Neural crest cell (in vitro differentiated cells): ENCODE measurements around the gene GPR18. TPM values are rescaled to one million over a fixed set of nuclear protein-coding genes. Genes with fewer than 3 reads are reported as not detected.
"Not testable (repeated sequence)": the region's sequence is repeated elsewhere in the genome, so short reads cannot be mapped to it uniquely, and the experiment has no call there.

ENCODE experiments used
- DNase-seq: peaks from one replicate; pipeline ENCODE4 v3.0.0; 2021; ENCODE audit warnings: low read depth, mixed read lengths, low spot score
- H3K27ac Mint-ChIP-seq: one replicate; pipeline ENCODE4 v1.8.0; 2021; ENCODE audit warnings: mild to moderate bottlenecking, mixed read lengths; ENCODE audit not compliant: unreplicated experiment
- H3K27me3 Mint-ChIP-seq: 2 replicates; pipeline ENCODE4 v1.8.0; 2021; ENCODE audit warnings: low read depth, mild to moderate bottlenecking, mixed read lengths
- H3K36me3 Mint-ChIP-seq: 2 replicates; pipeline ENCODE4 v1.8.0; 2021; ENCODE audit warnings: low read depth, mild to moderate bottlenecking, mixed read lengths
- H3K4me1 Mint-ChIP-seq: 2 replicates; pipeline ENCODE4 v1.8.0; 2021; ENCODE audit warnings: mixed read lengths
- H3K4me3 Mint-ChIP-seq: one replicate; pipeline ENCODE4 v1.8.0; 2021; ENCODE audit warnings: mild to moderate bottlenecking, mixed read lengths
- H3K9me3 Mint-ChIP-seq: 2 replicates; pipeline ENCODE4 v1.8.0; 2021; ENCODE audit warnings: mixed read lengths
- total RNA-seq: library from RNA; stranded (reverse); gene quantifications from 2 replicates; pipeline ENCODE4 v1.2.1, GENCODE V29; 2021
- TF ChIP-seq, protein P1 (sequence below): fragments of 200-600 bp; sonication (generic); conservative IDR thresholded peaks from 2 replicates; pipeline ENCODE4 v1.5.0; 2021; ENCODE audit warnings: antibody characterized with exemption, mild to moderate bottlenecking

The GPR18 gene
- total RNA-seq, 1 donor from 2014 or later = not detected

DNA sequence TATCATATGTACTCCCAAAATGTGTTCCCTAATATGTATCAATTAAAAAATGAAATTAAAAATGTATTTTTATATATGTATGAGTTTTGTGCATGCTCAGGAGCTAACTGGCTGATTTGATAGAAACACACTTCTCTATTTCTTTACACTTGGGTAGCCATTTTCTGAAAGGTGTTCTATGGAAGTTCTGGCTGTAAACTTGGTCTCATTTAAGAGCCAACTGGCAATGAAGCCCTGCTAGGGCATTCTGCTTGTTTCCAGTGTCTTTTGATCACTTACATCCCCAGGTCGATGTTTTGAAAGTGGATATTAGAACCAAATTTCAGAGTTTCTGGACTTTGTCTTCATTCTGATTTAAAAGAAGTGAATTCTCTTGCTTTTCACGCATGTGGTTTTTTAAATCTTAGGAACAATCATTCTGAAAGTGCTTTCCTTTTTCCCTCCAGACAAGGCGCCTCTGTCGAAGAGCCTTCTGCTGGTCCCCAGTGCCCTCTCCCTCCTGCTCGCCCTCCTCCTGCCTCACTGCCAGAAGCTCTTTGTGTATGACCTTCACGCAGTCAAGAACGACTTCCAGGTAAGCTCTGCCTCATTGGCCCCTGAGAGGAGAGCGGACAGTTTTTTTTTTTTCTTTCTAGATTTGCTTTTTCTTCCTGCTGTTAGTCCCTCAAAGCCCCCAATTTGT lies 20.1 kb downstream of the GPR18 start:
- no peaks in the 10 kb centered on the region for H3K27me3 Mint-ChIP-seq
- H3K4me3 Mint-ChIP-seq = no peak overlapping the region
- no peak overlapping the region for H3K27ac Mint-ChIP-seq

GRCh38 chr13:99231721-99232120 lies 26.5 kb downstream of the GPR18 start:
- H3K27ac Mint-ChIP-seq = no peak overlapping the region
- peaks cover 2% of the 10 kb centered on the region for H3K36me3 Mint-ChIP-seq
- no peak for DNase-seq
- H3K4me1 Mint-ChIP-seq = peaks cover 22% of the 10 kb centered on the region
- H3K9me3 Mint-ChIP-seq = no peaks in the 10 kb centered on the region
- no peak overlapping the region for H3K4me3 Mint-ChIP-seq
- TF ChIP-seq, protein P1, sequence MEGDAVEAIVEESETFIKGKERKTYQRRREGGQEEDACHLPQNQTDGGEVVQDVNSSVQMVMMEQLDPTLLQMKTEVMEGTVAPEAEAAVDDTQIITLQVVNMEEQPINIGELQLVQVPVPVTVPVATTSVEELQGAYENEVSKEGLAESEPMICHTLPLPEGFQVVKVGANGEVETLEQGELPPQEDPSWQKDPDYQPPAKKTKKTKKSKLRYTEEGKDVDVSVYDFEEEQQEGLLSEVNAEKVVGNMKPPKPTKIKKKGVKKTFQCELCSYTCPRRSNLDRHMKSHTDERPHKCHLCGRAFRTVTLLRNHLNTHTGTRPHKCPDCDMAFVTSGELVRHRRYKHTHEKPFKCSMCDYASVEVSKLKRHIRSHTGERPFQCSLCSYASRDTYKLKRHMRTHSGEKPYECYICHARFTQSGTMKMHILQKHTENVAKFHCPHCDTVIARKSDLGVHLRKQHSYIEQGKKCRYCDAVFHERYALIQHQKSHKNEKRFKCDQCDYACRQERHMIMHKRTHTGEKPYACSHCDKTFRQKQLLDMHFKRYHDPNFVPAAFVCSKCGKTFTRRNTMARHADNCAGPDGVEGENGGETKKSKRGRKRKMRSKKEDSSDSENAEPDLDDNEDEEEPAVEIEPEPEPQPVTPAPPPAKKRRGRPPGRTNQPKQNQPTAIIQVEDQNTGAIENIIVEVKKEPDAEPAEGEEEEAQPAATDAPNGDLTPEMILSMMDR = no peak
- H3K27me3 Mint-ChIP-seq = no peaks in the 10 kb centered on the region

More for the DNA sequence above, 20.1 kb downstream of the GPR18 start:
- H3K9me3 Mint-ChIP-seq = peaks cover 3% of the 10 kb centered on the region
- TF ChIP-seq, protein P1 = no peak
- peaks cover 9% of the 10 kb centered on the region for H3K4me1 Mint-ChIP-seq
- H3K36me3 Mint-ChIP-seq = peaks cover 12% of the 10 kb centered on the region
- no peak for DNase-seq

GRCh38 chr13:99230991-99231390 lies 27.2 kb downstream of the GPR18 start:
- Mint-ChIP-seq H3K27ac (no peak overlapping the region), H3K36me3 (peaks cover 7% of the 10 kb centered on the region), H3K9me3 (no peaks in the 10 kb centered on the region), H3K27me3 (no peaks in the 10 kb centered on the region), H3K4me3 (no peak overlapping the region), H3K4me1 (peaks cover 22% of the 10 kb centered on the region)
- TF ChIP-seq, protein P1 = no peak
- DNase-seq = no peak

- not testable (repeated sequence) for DNase-seq, H3K9me3 Mint-ChIP-seq, H3K27me3 Mint-ChIP-seq, H3K27ac Mint-ChIP-seq, H3K4me3 Mint-ChIP-seq, H3K36me3 Mint-ChIP-seq
- H3K4me1 Mint-ChIP-seq = peaks cover 22% of the 10 kb centered on the region
Observed at GRCh38 chr13:99230588-99230987, 27.6 kb downstream of the GPR18 start.

- H3K9me3 Mint-ChIP-seq = no peaks in the 10 kb centered on the region
- peaks cover 24% of the 10 kb centered on the region for H3K4me1 Mint-ChIP-seq
- no peak overlapping the region for H3K4me3 Mint-ChIP-seq
- TF ChIP-seq, protein P1 = no peak
- DNase-seq = no peak
- no peak overlapping the region for H3K27ac Mint-ChIP-seq
- no peaks in the 10 kb centered on the region for H3K27me3 Mint-ChIP-seq
- H3K36me3 Mint-ChIP-seq = peaks cover 7% of the 10 kb centered on the region
Observed at GRCh38 chr13:99228737-99229691, 29.2 kb downstream of the GPR18 start.
